Right lobe of liver (tissue), 6 donors: ENCODE results near the gene CCDC43. TPM values are rescaled to one million over a fixed set of nuclear protein-coding genes. Genes with fewer than 3 reads are reported as not detected.
A peak's percentile ranks its signal among the peaks of the same experiment; 100 is the strongest.

Experiments used
- ATAC-seq, 4 donors: fragments of 200-7000 bp; cut with Tn5 transposase; one replicate each; pipeline ENCODE4 v1.9.1; 2020; ENCODE audit warnings: mild to moderate bottlenecking in 4 of 4, moderate library complexity in 4 of 4
- DNase-seq, 3 donors: peaks; one replicate each; pipeline ENCODE4 v3.0.0-alpha.2; 2020
- H3K27ac ChIP-seq, 3 donors: fragments of 200-600 bp; one replicate each; pipeline ENCODE4 v1.8.0; 2022
- H3K27me3 ChIP-seq, 2 donors: fragments of 200-600 bp; one replicate each; pipeline ENCODE4 v1.8.0; 2022
- H3K36me3 ChIP-seq, 4 donors: fragments of 200-600 bp; sonication (generic) in 1 of 4; one replicate each; pipeline versions ENCODE4 v1.5.1 to v1.8.0; 2017 to 2022; ENCODE audit warnings: control low read depth in 1 of 4
- H3K4me1 ChIP-seq, 4 donors: fragments of 200-600 bp; sonication (generic) in 1 of 4; one replicate each; pipeline versions ENCODE4 v1.5.1 to v1.8.0; 2017 to 2022; ENCODE audit warnings: control low read depth in 1 of 4
- H3K4me3 ChIP-seq, 3 donors: fragments of 200-600 bp; one replicate each; pipeline ENCODE4 v1.8.0; 2022
- H3K9me3 ChIP-seq, 4 donors: fragments of 200-600 bp; sonication (generic) in 1 of 4; one replicate each; pipeline versions ENCODE4 v1.5.1 to v1.8.0; 2017 to 2022; ENCODE audit warnings: control low read depth in 1 of 4
- CTCF ChIP-seq, 4 donors: fragments of 200-600 bp in 3 of 4; fragments of 450-650 bp in 1 of 4; IDR thresholded peaks; one replicate each; pipeline versions ENCODE4 v1.5.1 to v1.8.0; 2016 to 2022; ENCODE audit warnings: antibody characterized with exemption in 4 of 4, mild to moderate bottlenecking in 2 of 4
- POLR2A ChIP-seq: fragments of 450-650 bp; IDR thresholded peaks from one replicate; pipeline ENCODE4 v1.6.1; 2017; ENCODE audit warnings: antibody characterized with exemption, mild to moderate bottlenecking
- WGBS: methylation state at CpG from one replicate; pipeline ENCODE4 v1.1.6; 2018; ENCODE audit warnings: low coverage, low lambda C conversion rate; ENCODE audit not compliant: insufficient coverage; ENCODE audit errors: missing lambda C conversion rate; 5-methylcytosine and 5-hydroxymethylcytosine counted together
- intact Hi-C, 2 donors: fragments of 100-400 bp; cut with DNase I; formaldehyde crosslinking; loops; one replicate each; pipeline versions ENCODE4 v1.11.2 to v1.14.1; 2022
- total RNA-seq, 6 experiments: library from RNA; depleted of rRNA in 2 of 6; stranded (reverse); fragments of >200 nt in 2 of 6; fragmentation: NEBNext Ultra II Directional in 3 of 6; extraction: Animal tissue kit (Norgen Biotek cat#: 25700) in 3 of 6; gene quantifications; one replicate each; pipeline versions ENCODE4 v1.1.0 to v1.2.4, GENCODE V29; 2016 to 2023
- donor health status: DM: no; HTN: yes; CAD: no.
- donor health status: DM: no; HTN: no; CAD: no.
- donor health status: DM: no; HTN: no; CAD: no.
- donor health status: DM: no; HTN: yes; CAD: no.
- donor health status: DM: no; HTN: yes; CAD: no.

CCDC43 gene
- total RNA-seq, 6 experiments from 2014 or later = 4.5 to 8.4 (median 5.6) TPM

GRCh38 chr17:44633998-44634397, 55.6 kb downstream of the CCDC43 start:
- intact Hi-C loops = no loop called here
- no peak for DNase-seq
- H3K27ac ChIP-seq = no peak overlapping the region
- 53% methylated on average over 8 of the region's 8 CpGs for WGBS
- no peaks in the 10 kb centered on the region for H3K9me3 ChIP-seq
- no peaks in the 10 kb centered on the region for H3K27me3 ChIP-seq
- no peak for ATAC-seq
- H3K4me1 ChIP-seq = no peaks in the 10 kb centered on the region
- TF ChIP-seq POLR2A (no peak), CTCF (IDR thresholded peaks at IDR 0.05) (no peak)
- H3K4me3 ChIP-seq = no peak overlapping the region
- H3K36me3 ChIP-seq = no peaks in the 10 kb centered on the region

GRCh38 chr17:44630703-44631102, 58.9 kb downstream of the CCDC43 start:
- H3K9me3 ChIP-seq = no peaks in the 10 kb centered on the region
- H3K27ac ChIP-seq = no peak overlapping the region
- WGBS = 68% methylated on average over 4 of the region's 4 CpGs
- no peak for TF ChIP-seq POLR2A
- intact Hi-C loops = no loop called here
- H3K27me3 ChIP-seq = no peaks in the 10 kb centered on the region
- DNase-seq = no peak
- no peak for ATAC-seq
- H3K4me1 ChIP-seq = no peaks in the 10 kb centered on the region
- no peak overlapping the region for H3K4me3 ChIP-seq
- no peaks in the 10 kb centered on the region for H3K36me3 ChIP-seq

- TF ChIP-seq CTCF (IDR thresholded peaks at IDR 0.05) = no peak
- no peaks in the 10 kb centered on the region for H3K36me3 ChIP-seq
- H3K4me3 ChIP-seq = no peak overlapping the region
- ATAC-seq (no peak), DNase-seq (no peak)
- no peaks in the 10 kb centered on the region for H3K9me3 ChIP-seq
- no peaks in the 10 kb centered on the region for H3K4me1 ChIP-seq
- intact Hi-C loops = no loop called here
- H3K27me3 ChIP-seq = no peaks in the 10 kb centered on the region
- H3K27ac ChIP-seq = no peak overlapping the region
- WGBS = 80% methylated on average over 7 of the region's 13 CpGs
Measured at GRCh38 chr17:44629314-44629713, 60.3 kb downstream of the CCDC43 start.

GRCh38 chr17:44628243-44629188, 61.1 kb downstream of the CCDC43 start:
- Histone ChIP-seq H3K36me3 (no peaks in the 10 kb centered on the region), H3K27ac (no peak overlapping the region), H3K4me1 (no peaks in the 10 kb centered on the region), H3K27me3 (no peaks in the 10 kb centered on the region), H3K4me3 (no peak overlapping the region), H3K9me3 (no peaks in the 10 kb centered on the region)
- ATAC-seq = peak; percentile 25 to 68 (median 33)
- no peak for TF ChIP-seq CTCF (IDR thresholded peaks at IDR 0.05)
- TF ChIP-seq POLR2A = no peak
- intact Hi-C loops = no loop called here
- 60% methylated on average over 24 of the region's 34 CpGs for WGBS
- peak in 2 of 3 donors; percentile 32 to 57 for DNase-seq

- peak in 1 of 4 donors; percentile 22 for ATAC-seq
- Histone ChIP-seq H3K4me1 (no peaks in the 10 kb centered on the region), H3K9me3 (no peaks in the 10 kb centered on the region), H3K27me3 (no peaks in the 10 kb centered on the region), H3K4me3 (no peak overlapping the region), H3K36me3 (no peaks in the 10 kb centered on the region), H3K27ac (no peak overlapping the region)
- WGBS = 60% methylated on average over 3 of the region's 9 CpGs
- intact Hi-C loops = no loop called here
- no peak for TF ChIP-seq CTCF (IDR thresholded peaks at IDR 0.05)
- DNase-seq = no peak
Measured at GRCh38 chr17:44627513-44628242, 61.9 kb downstream of the CCDC43 start.
